Right lobe of liver (tissue), 4 donors: Measurements from ENCODE around the gene CDK14.

Experiments
- CTCF ChIP-seq, 4 donors: fragments of 200-600 bp in 3 of 4; fragments of 450-650 bp in 1 of 4; IDR thresholded peaks; one replicate each; pipeline versions ENCODE4 v1.5.1 to v1.8.0; 2016 to 2022; ENCODE audit warnings: antibody characterized with exemption in 4 of 4, mild to moderate bottlenecking in 2 of 4
- POLR2A ChIP-seq: fragments of 450-650 bp; IDR thresholded peaks from one replicate; pipeline ENCODE4 v1.6.1; 2017; ENCODE audit warnings: antibody characterized with exemption, mild to moderate bottlenecking
- donor health status: DM: no; HTN: no; CAD: no.
- donor health status: DM: no; HTN: no; CAD: no.
- donor health status: DM: no; HTN: yes; CAD: no.

GRCh38 chr7:90920336-90920735, 324.2 kb downstream of the CDK14 start:
- TF ChIP-seq CTCF (IDR thresholded peaks at IDR 0.05), result no peak
- TF ChIP-seq POLR2A, result no peak
